ENCODE measurements around the gene FOXP2. TPM values are rescaled to one million over a fixed set of nuclear protein-coding genes. Genes with fewer than 3 reads are reported as not detected.

Gene FOXP2
- total RNA-seq, 2 donors from 2014 or later: 13.3 to 14.9 TPM

GRCh38 chr7:114413761-114414155 lies 857 bp upstream of the FOXP2 start:
- H3K36me3 ChIP-seq (ENCODE audit: control insufficient read depth, insufficient read depth, low read length): no peaks in the 10 kb centered on the region
- 55 to 63% methylated on average over 3 to 4 of the region's 4 CpGs for WGBS, 2 experiments (ENCODE audit: insufficient coverage in 1 of 2, insufficient read length in 1 of 2)
- peak overlapping the region; percentile 81 for H3K27ac ChIP-seq (ENCODE audit: low read depth, low read length)
- H3K27me3 Mint-ChIP-seq (ENCODE audit: insufficient read depth): no peaks in the 10 kb centered on the region
- H3K4me3 Mint-ChIP-seq: no peak overlapping the region
- no peak overlapping the region for H3K9ac ChIP-seq (ENCODE audit: extremely low read depth, low read length, poor library complexity, severe bottlenecking)
- H3K27ac Mint-ChIP-seq: no peak overlapping the region
- peaks cover 16% of the 10 kb centered on the region for H3K4me1 ChIP-seq (ENCODE audit: control insufficient read depth, insufficient read depth, low read length)
- H3K9me3 ChIP-seq (ENCODE audit: control insufficient read depth, low read length): no peaks in the 10 kb centered on the region
- no peaks in the 10 kb centered on the region for H3K27me3 ChIP-seq (ENCODE audit: control insufficient read depth, insufficient read depth, low read length, poor library complexity, severe bottlenecking)
- TF ChIP-seq, protein P1, sequence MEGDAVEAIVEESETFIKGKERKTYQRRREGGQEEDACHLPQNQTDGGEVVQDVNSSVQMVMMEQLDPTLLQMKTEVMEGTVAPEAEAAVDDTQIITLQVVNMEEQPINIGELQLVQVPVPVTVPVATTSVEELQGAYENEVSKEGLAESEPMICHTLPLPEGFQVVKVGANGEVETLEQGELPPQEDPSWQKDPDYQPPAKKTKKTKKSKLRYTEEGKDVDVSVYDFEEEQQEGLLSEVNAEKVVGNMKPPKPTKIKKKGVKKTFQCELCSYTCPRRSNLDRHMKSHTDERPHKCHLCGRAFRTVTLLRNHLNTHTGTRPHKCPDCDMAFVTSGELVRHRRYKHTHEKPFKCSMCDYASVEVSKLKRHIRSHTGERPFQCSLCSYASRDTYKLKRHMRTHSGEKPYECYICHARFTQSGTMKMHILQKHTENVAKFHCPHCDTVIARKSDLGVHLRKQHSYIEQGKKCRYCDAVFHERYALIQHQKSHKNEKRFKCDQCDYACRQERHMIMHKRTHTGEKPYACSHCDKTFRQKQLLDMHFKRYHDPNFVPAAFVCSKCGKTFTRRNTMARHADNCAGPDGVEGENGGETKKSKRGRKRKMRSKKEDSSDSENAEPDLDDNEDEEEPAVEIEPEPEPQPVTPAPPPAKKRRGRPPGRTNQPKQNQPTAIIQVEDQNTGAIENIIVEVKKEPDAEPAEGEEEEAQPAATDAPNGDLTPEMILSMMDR (conservative IDR thresholded peaks at IDR 0.05): no peak
- no peak overlapping the region for H3K4me3 ChIP-seq (ENCODE audit: low read length)
- no peak for DNase-seq
- no peaks in the 10 kb centered on the region for H3K36me3 Mint-ChIP-seq (ENCODE audit: low read depth)
- H3K4me1 Mint-ChIP-seq: peaks cover 25% of the 10 kb centered on the region
- no peaks in the 10 kb centered on the region for H3K9me3 Mint-ChIP-seq

GRCh38 chr7:114415064-114415989 lies 712 bp downstream of the FOXP2 start:
- no peak overlapping the region for H3K9ac ChIP-seq (ENCODE audit: extremely low read depth, low read length, poor library complexity, severe bottlenecking)
- WGBS, 2 experiments (ENCODE audit: insufficient coverage in 1 of 2, insufficient read length in 1 of 2): 41 to 69% methylated on average over 8 to 14 of the region's 14 CpGs
- Mint-ChIP-seq H3K27me3 (ENCODE audit: insufficient read depth) (no peaks in the 10 kb centered on the region), H3K27ac (no peak overlapping the region), H3K4me1 (peaks cover 30% of the 10 kb centered on the region), H3K4me3 (no peak overlapping the region), H3K9me3 (no peaks in the 10 kb centered on the region), H3K36me3 (ENCODE audit: low read depth) (no peaks in the 10 kb centered on the region)
- no peak for DNase-seq
- H3K4me1 ChIP-seq (ENCODE audit: control insufficient read depth, insufficient read depth, low read length): peaks cover 16% of the 10 kb centered on the region
- H3K36me3 ChIP-seq (ENCODE audit: control insufficient read depth, insufficient read depth, low read length): no peaks in the 10 kb centered on the region
- no peaks in the 10 kb centered on the region for H3K27me3 ChIP-seq (ENCODE audit: control insufficient read depth, insufficient read depth, low read length, poor library complexity, severe bottlenecking)
- H3K27ac ChIP-seq (ENCODE audit: low read depth, low read length): peak overlapping the region; percentile 81
- H3K9me3 ChIP-seq (ENCODE audit: control insufficient read depth, low read length): no peaks in the 10 kb centered on the region
- TF ChIP-seq, protein P1 (conservative IDR thresholded peaks at IDR 0.05): no peak
- peak overlapping the region; percentile 54 for H3K4me3 ChIP-seq (ENCODE audit: low read length)

- H3K36me3 ChIP-seq (ENCODE audit: control insufficient read depth, insufficient read depth, low read length): no peaks in the 10 kb centered on the region
- WGBS, 2 experiments (ENCODE audit: insufficient coverage in 1 of 2, insufficient read length in 1 of 2): 86 to 87% methylated on average over 6 to 9 of the region's 10 CpGs
- H3K9me3 Mint-ChIP-seq: no peaks in the 10 kb centered on the region
- DNase-seq: no peak
- H3K27me3 ChIP-seq (ENCODE audit: control insufficient read depth, insufficient read depth, low read length, poor library complexity, severe bottlenecking): no peaks in the 10 kb centered on the region
- H3K9me3 ChIP-seq (ENCODE audit: control insufficient read depth, low read length): no peaks in the 10 kb centered on the region
- no peaks in the 10 kb centered on the region for H3K36me3 Mint-ChIP-seq (ENCODE audit: low read depth)
- no peak overlapping the region for H3K4me3 Mint-ChIP-seq
- no peak overlapping the region for H3K27ac ChIP-seq (ENCODE audit: low read depth, low read length)
- no peaks in the 10 kb centered on the region for H3K27me3 Mint-ChIP-seq (ENCODE audit: insufficient read depth)
- no peak overlapping the region for H3K9ac ChIP-seq (ENCODE audit: extremely low read depth, low read length, poor library complexity, severe bottlenecking)
- peaks cover 30% of the 10 kb centered on the region for H3K4me1 Mint-ChIP-seq
- TF ChIP-seq, protein P1 (conservative IDR thresholded peaks at IDR 0.05): no peak
- peaks cover 16% of the 10 kb centered on the region for H3K4me1 ChIP-seq (ENCODE audit: control insufficient read depth, insufficient read depth, low read length)
- H3K4me3 ChIP-seq (ENCODE audit: low read length): no peak overlapping the region
- H3K27ac Mint-ChIP-seq: no peak overlapping the region
Observed at GRCh38 chr7:114416129-114416990, 1.7 kb downstream of the FOXP2 start.

Data from endodermal cell (in vitro differentiated cells).